SU-DHL-6 (cell line): ENCODE measurements around the gene INKA2.

Experiments used
- H2AFZ ChIP-seq: fragments of 200-600 bp; sonication (generic); 2 replicates; pipeline ENCODE4 v1.6.1; 2014; ENCODE audit warnings: low read depth, mild to moderate bottlenecking, moderate library complexity, mixed read lengths, antibody characterized with exemption, low read length; ENCODE audit not compliant: severe bottlenecking
- H3F3A ChIP-seq: fragments of 200-600 bp; shearing (Covaris generic); 2 replicates; pipeline ENCODE4 v1.6.0; 2016; ENCODE audit warnings: antibody characterized with exemption, mild to moderate bottlenecking; ENCODE audit not compliant: insufficient read depth
- H3K27ac ChIP-seq: fragments of 200-600 bp; sonication (generic); 2 replicates; pipeline ENCODE4 v1.5.1; 2016; ENCODE audit warnings: low read depth, mild to moderate bottlenecking, low read length, moderate library complexity, mixed read lengths
- H3K27me3 ChIP-seq: fragments of 200-600 bp; sonication (generic), shearing (Covaris generic); 2 replicates; pipeline ENCODE4 v1.6.0; 2014; ENCODE audit warnings: mild to moderate bottlenecking, low read length
- H3K36me3 ChIP-seq: fragments of 200-600 bp; sonication (generic); 2 replicates; pipeline ENCODE4 v1.6.1; 2014; ENCODE audit warnings: mild to moderate bottlenecking, low read length, mixed read lengths
- H3K4me2 ChIP-seq: fragments of 300-600, 200-600 bp; shearing (Covaris generic), sonication (generic); 2 replicates; pipeline ENCODE4 v1.6.0; 2014; ENCODE audit warnings: low read length, low read depth, mild to moderate bottlenecking; ENCODE audit not compliant: poor library complexity, severe bottlenecking
- H3K4me3 ChIP-seq: fragments of 200-600 bp; sonication (generic); 2 replicates; pipeline ENCODE4 v1.5.1; 2014; ENCODE audit warnings: antibody characterized with exemption, low read length, mild to moderate bottlenecking, mixed read lengths; ENCODE audit not compliant: insufficient read depth, poor library complexity, severe bottlenecking
- H3K79me2 ChIP-seq: fragments of 200-600 bp; sonication (generic); 2 replicates; pipeline ENCODE4 v1.6.1; 2014; ENCODE audit warnings: mild to moderate bottlenecking, low read length, moderate library complexity; ENCODE audit not compliant: insufficient read depth
- H3K9ac ChIP-seq: fragments of 200-600 bp; sonication (generic); 2 replicates; pipeline ENCODE4 v1.7.0; 2014; ENCODE audit warnings: mild to moderate bottlenecking, low read length
- H3K9me2 ChIP-seq: fragments of 200-600 bp; sonication (generic); replicated peaks from 2 replicates; pipeline ENCODE4 v1.6.1; 2014; ENCODE audit warnings: low read length; ENCODE audit not compliant: insufficient read depth
- H3K9me3 ChIP-seq: fragments of 200-600 bp; sonication (generic); 2 replicates; pipeline ENCODE4 v1.6.1; 2014; ENCODE audit warnings: low read length, mixed read lengths; ENCODE audit not compliant: insufficient read depth
- H4K20me1 ChIP-seq: fragments of 200-600 bp; sonication (generic); 2 replicates; pipeline ENCODE4 v1.6.1; 2014; ENCODE audit warnings: low read depth, mild to moderate bottlenecking, antibody characterized with exemption, low read length, moderate library complexity, mixed read lengths
- EZH2phosphoT487 ChIP-seq: fragments of 200-600 bp; sonication (generic), shearing (Covaris generic); conservative IDR thresholded peaks from 2 replicates; pipeline ENCODE4 v1.6.1; 2018; ENCODE audit warnings: mild to moderate bottlenecking, antibody characterized with exemption, low read length, moderate library complexity, mixed read lengths
- TF ChIP-seq, protein P1 (sequence below): fragments of 200-600 bp; sonication (generic); IDR thresholded peaks from one replicate; pipeline ENCODE4 v1.5.1; 2017; ENCODE audit warnings: antibody characterized with exemption, mild to moderate bottlenecking, low read length, moderate library complexity; ENCODE audit not compliant: insufficient read depth, poor library complexity, severe bottlenecking

INKA2 gene

DNA sequence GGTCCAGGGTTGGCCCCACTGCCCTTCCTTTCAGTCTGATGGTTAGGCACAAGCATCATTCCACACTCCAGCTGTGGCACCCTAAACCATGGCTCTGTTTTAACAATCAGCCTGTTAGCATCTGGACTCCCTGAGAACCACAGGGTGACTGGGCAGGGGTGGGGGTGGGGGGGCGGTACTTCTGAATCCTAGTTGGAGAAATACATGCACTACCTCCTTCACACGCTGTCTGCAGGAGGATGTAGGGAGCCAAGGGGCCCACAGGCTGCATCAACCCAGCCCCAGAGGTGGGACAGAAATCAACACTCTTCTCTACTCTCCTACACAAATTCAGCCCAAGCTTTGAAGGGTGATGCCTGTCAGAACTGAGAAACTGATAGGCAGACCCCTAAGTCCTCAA is 40.4 kb upstream of the INKA2 start:
- Histone ChIP-seq H3K9ac (no peak overlapping the region), H3K27ac (no peak overlapping the region), H3F3A (no peaks in the 10 kb centered on the region), H3K4me2 (no peak overlapping the region), H2AFZ (no peak overlapping the region), H3K79me2 (no peaks in the 10 kb centered on the region), H3K4me3 (no peak overlapping the region), H3K9me2 (no peaks in the 10 kb centered on the region), H3K9me3 (no peaks in the 10 kb centered on the region), H4K20me1 (no peaks in the 10 kb centered on the region), H3K36me3 (no peaks in the 10 kb centered on the region), H3K27me3 (no peaks in the 10 kb centered on the region)
- TF ChIP-seq EZH2phosphoT487: no peak
- TF ChIP-seq, protein P1, sequence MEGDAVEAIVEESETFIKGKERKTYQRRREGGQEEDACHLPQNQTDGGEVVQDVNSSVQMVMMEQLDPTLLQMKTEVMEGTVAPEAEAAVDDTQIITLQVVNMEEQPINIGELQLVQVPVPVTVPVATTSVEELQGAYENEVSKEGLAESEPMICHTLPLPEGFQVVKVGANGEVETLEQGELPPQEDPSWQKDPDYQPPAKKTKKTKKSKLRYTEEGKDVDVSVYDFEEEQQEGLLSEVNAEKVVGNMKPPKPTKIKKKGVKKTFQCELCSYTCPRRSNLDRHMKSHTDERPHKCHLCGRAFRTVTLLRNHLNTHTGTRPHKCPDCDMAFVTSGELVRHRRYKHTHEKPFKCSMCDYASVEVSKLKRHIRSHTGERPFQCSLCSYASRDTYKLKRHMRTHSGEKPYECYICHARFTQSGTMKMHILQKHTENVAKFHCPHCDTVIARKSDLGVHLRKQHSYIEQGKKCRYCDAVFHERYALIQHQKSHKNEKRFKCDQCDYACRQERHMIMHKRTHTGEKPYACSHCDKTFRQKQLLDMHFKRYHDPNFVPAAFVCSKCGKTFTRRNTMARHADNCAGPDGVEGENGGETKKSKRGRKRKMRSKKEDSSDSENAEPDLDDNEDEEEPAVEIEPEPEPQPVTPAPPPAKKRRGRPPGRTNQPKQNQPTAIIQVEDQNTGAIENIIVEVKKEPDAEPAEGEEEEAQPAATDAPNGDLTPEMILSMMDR: no peak

DNA sequence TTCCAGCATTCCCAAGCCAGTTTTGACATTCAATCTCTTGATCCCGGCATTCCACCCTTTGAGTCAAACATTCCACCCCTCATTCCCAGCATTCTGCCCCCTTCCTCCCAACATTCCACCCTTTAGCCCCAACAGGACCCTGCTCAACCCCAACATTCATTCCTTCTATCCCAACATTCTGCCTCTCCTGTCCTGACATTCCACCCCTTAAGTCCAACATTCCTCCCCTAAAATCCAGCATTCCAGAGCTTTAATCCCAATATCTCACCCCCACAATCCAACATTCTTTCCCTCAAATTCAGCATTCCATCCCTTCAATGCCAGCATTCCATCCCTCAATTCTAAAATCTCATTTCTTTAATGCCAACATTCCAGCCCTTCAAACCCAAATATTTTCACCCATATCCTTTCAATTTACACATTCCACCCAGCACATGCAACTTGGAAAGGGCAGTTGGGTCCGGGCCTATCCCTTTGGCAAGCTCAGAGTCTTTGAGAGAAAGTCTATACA is 39.4 kb upstream of the INKA2 start:
- Histone ChIP-seq H3K9me2 (no peaks in the 10 kb centered on the region), H3K27me3 (no peaks in the 10 kb centered on the region), H3K4me3 (no peak overlapping the region), H3K9me3 (no peaks in the 10 kb centered on the region), H2AFZ (no peak overlapping the region), H3F3A (no peaks in the 10 kb centered on the region), H3K79me2 (no peaks in the 10 kb centered on the region), H3K4me2 (no peak overlapping the region), H3K36me3 (no peaks in the 10 kb centered on the region), H4K20me1 (no peaks in the 10 kb centered on the region), H3K27ac (no peak overlapping the region), H3K9ac (no peak overlapping the region)
- TF ChIP-seq EZH2phosphoT487: no peak
- TF ChIP-seq, protein P1: no peak

DNA sequence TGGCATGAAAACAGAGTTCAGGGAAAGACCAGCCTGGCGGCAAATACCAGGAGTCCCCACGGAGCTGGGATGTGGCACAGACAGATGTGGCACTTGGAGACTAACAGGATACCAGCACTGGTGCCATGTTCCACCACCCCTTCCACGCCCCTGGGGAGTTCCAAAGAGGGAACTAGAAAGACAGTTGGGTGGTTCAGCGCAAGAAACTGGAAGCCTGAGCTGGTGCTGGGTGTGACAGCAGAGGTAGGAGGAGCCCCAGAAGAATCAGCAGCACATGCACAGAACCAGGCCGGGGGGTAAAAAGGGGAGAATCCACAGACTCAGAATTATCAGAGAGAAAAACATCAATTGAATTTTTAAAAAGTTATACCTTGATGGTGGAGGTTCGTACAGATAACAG is 38.9 kb upstream of the INKA2 start:
- TF ChIP-seq, protein P1: no peak
- no peak for TF ChIP-seq EZH2phosphoT487
- H3F3A ChIP-seq: no peaks in the 10 kb centered on the region
- H3K36me3 ChIP-seq: no peaks in the 10 kb centered on the region
- H3K79me2 ChIP-seq: no peaks in the 10 kb centered on the region
- H3K9me3 ChIP-seq: no peaks in the 10 kb centered on the region
- H3K27ac ChIP-seq: no peak overlapping the region
- no peak overlapping the region for H3K4me2 ChIP-seq
- H4K20me1 ChIP-seq: no peaks in the 10 kb centered on the region
- no peak overlapping the region for H2AFZ ChIP-seq
- H3K9ac ChIP-seq: no peak overlapping the region
- H3K4me3 ChIP-seq: no peak overlapping the region
- H3K9me2 ChIP-seq: no peaks in the 10 kb centered on the region
- no peaks in the 10 kb centered on the region for H3K27me3 ChIP-seq

DNA sequence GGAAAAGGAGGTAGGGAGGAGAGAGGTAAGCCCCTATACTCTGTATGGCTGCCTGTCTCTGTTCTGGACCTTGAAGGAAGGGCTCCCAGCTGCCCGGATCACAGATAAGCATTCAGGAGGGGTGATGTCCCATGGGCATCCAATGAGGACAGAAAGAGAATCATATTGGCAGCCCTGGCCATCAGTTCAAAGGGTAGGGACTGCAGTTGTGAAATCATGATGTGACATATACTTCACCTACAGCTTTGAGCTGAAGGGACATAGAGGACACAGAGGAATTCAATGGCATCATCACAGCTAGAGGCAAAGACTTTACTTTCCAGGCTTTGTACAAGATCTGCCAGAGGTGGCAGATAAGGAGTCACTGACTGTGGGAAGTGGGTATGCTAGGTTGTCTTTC is 38.1 kb upstream of the INKA2 start:
- no peaks in the 10 kb centered on the region for H3F3A ChIP-seq
- no peaks in the 10 kb centered on the region for H3K9me3 ChIP-seq
- H3K27me3 ChIP-seq: no peaks in the 10 kb centered on the region
- no peaks in the 10 kb centered on the region for H3K36me3 ChIP-seq
- H3K27ac ChIP-seq: no peak overlapping the region
- no peak overlapping the region for H3K4me3 ChIP-seq
- no peaks in the 10 kb centered on the region for H4K20me1 ChIP-seq
- H3K79me2 ChIP-seq: no peaks in the 10 kb centered on the region
- H3K4me2 ChIP-seq: no peak overlapping the region
- no peak for TF ChIP-seq EZH2phosphoT487
- TF ChIP-seq, protein P1: no peak
- no peak overlapping the region for H3K9ac ChIP-seq
- no peaks in the 10 kb centered on the region for H3K9me2 ChIP-seq
- no peak overlapping the region for H2AFZ ChIP-seq
